Smooth muscle cell (in vitro differentiated cells): ENCODE results near the gene TCF3. TPM values are rescaled to one million over a fixed set of nuclear protein-coding genes. Genes with fewer than 3 reads are reported as not detected.

Experiments used
- DNase-seq: peaks from one replicate; lab custom pipeline; 2025; ENCODE audit not compliant: unreplicated experiment; lab: John Stamatoyannopoulos, UW
- H2AFZ ChIP-seq: fragments of 200-600 bp; sonication (generic); 2 replicates; pipeline ENCODE4 v1.6.0; 2016; ENCODE audit warnings: antibody characterized with exemption, low read depth, mild to moderate bottlenecking
- H3F3A ChIP-seq: fragments of 200-600 bp; sonication (generic); 2 replicates; pipeline ENCODE4 v1.6.0; 2017; ENCODE audit warnings: antibody characterized with exemption, low read depth
- H3K27ac ChIP-seq: fragments of 200-600 bp; sonication (generic); 2 replicates; pipeline ENCODE4 v1.5.1; 2016; ENCODE audit warnings: low read depth, mild to moderate bottlenecking
- H3K27me3 ChIP-seq: fragments of 200-600 bp; sonication (generic); 2 replicates; pipeline ENCODE4 v1.6.1; 2016; ENCODE audit warnings: low read depth, mild to moderate bottlenecking
- H3K36me3 ChIP-seq: fragments of 200-600 bp; sonication (generic); 2 replicates; pipeline ENCODE4 v1.5.1; 2016; ENCODE audit warnings: low read depth
- H3K4me1 ChIP-seq: fragments of 200-600 bp; sonication (generic); 2 replicates; pipeline ENCODE4 v1.5.1; 2016; ENCODE audit warnings: low read depth
- H3K4me2 ChIP-seq: fragments of 200-600 bp; sonication (generic); 2 replicates; pipeline ENCODE4 v1.6.0; 2016; ENCODE audit warnings: mild to moderate bottlenecking
- H3K4me3 ChIP-seq: fragments of 200-600 bp; sonication (generic); 2 replicates; pipeline ENCODE4 v1.5.1; 2016; ENCODE audit warnings: mild to moderate bottlenecking
- H3K79me2 ChIP-seq: fragments of 200-600 bp; sonication (generic); 2 replicates; pipeline ENCODE4 v1.6.0; 2016; ENCODE audit warnings: low read depth, mild to moderate bottlenecking
- H3K9ac ChIP-seq: fragments of 200-600 bp; sonication (generic); 2 replicates; pipeline ENCODE4 v1.6.0; 2016; ENCODE audit warnings: low read depth
- H3K9me3 ChIP-seq: fragments of 200-600 bp; sonication (generic); replicated peaks from 2 replicates; pipeline ENCODE4 v1.5.1; 2016; ENCODE audit warnings: low read depth
- H4K20me1 ChIP-seq: fragments of 200-600 bp; sonication (generic); 2 replicates; pipeline ENCODE4 v1.6.0; 2016; ENCODE audit warnings: low read depth
- WGBS: methylation state at CpG from one replicate; pipeline ENCODE4 v1.1.7; 2016; ENCODE audit warnings: low lambda C conversion rate; 5-methylcytosine and 5-hydroxymethylcytosine counted together
- polyA plus RNA-seq: library from polyadenylated mRNA; unstranded; fragments of >200 nt; fragmentation: Nextera tagmentation; extraction: Ambion mirVana; gene quantifications from 2 replicates; pipeline ENCODE4 v1.2.1, GENCODE V29; 2016
- total RNA-seq: library from RNA; depleted of rRNA; stranded (reverse); fragments of >200 nt; gene quantifications from 2 replicates; pipeline ENCODE4 v1.2.3, GENCODE V29; 2014
- TF ChIP-seq, protein P1 (sequence below): fragments of 200-600 bp; sonication (generic); IDR thresholded peaks from 2 replicates; pipeline ENCODE4 v1.5.1; 2017; ENCODE audit warnings: borderline replicate concordance, mild to moderate bottlenecking, antibody characterized with exemption; ENCODE audit not compliant: insufficient read depth, poor library complexity, severe bottlenecking

The TCF3 gene
- total and polyA plus RNA-seq, 2 experiments from 2014 or later = 89.0 to 150 TPM

GRCh38 chr19:1576242-1577089 is 75.9 kb downstream of the TCF3 start:
- DNase-seq = no peak
- 95% methylated on average over 29 of the region's 30 CpGs for WGBS
- H4K20me1 ChIP-seq = peaks cover 6% of the 10 kb centered on the region
- no peak overlapping the region for H3K27ac ChIP-seq
- no peaks in the 10 kb centered on the region for H3K9me3 ChIP-seq
- H3K36me3 ChIP-seq = peaks cover 3% of the 10 kb centered on the region
- no peaks in the 10 kb centered on the region for H3K27me3 ChIP-seq
- H3K9ac ChIP-seq = no peak overlapping the region
- no peaks in the 10 kb centered on the region for H3K4me1 ChIP-seq
- H3K4me2 ChIP-seq = no peak overlapping the region
- no peak overlapping the region for H2AFZ ChIP-seq
- no peaks in the 10 kb centered on the region for H3K79me2 ChIP-seq
- TF ChIP-seq, protein P1, sequence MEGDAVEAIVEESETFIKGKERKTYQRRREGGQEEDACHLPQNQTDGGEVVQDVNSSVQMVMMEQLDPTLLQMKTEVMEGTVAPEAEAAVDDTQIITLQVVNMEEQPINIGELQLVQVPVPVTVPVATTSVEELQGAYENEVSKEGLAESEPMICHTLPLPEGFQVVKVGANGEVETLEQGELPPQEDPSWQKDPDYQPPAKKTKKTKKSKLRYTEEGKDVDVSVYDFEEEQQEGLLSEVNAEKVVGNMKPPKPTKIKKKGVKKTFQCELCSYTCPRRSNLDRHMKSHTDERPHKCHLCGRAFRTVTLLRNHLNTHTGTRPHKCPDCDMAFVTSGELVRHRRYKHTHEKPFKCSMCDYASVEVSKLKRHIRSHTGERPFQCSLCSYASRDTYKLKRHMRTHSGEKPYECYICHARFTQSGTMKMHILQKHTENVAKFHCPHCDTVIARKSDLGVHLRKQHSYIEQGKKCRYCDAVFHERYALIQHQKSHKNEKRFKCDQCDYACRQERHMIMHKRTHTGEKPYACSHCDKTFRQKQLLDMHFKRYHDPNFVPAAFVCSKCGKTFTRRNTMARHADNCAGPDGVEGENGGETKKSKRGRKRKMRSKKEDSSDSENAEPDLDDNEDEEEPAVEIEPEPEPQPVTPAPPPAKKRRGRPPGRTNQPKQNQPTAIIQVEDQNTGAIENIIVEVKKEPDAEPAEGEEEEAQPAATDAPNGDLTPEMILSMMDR = no peak
- H3F3A ChIP-seq = no peaks in the 10 kb centered on the region
- no peak overlapping the region for H3K4me3 ChIP-seq

GRCh38 chr19:1575323-1576241 is 76.8 kb downstream of the TCF3 start:
- Histone ChIP-seq H3K27ac (no peak overlapping the region), H3K9ac (no peak overlapping the region), H2AFZ (no peak overlapping the region), H3K4me3 (no peak overlapping the region), H4K20me1 (peaks cover 6% of the 10 kb centered on the region), H3K79me2 (no peaks in the 10 kb centered on the region), H3K27me3 (no peaks in the 10 kb centered on the region), H3K4me1 (no peaks in the 10 kb centered on the region), H3K36me3 (peaks cover 3% of the 10 kb centered on the region), H3K9me3 (no peaks in the 10 kb centered on the region), H3F3A (no peaks in the 10 kb centered on the region), H3K4me2 (no peak overlapping the region)
- DNase-seq = no peak
- 96% methylated on average over 22 of the region's 22 CpGs for WGBS
- TF ChIP-seq, protein P1 = no peak

GRCh38 chr19:1574354-1575136 is 77.9 kb downstream of the TCF3 start:
- Histone ChIP-seq H3K36me3 (no peaks in the 10 kb centered on the region), H3F3A (no peaks in the 10 kb centered on the region), H2AFZ (no peak overlapping the region), H4K20me1 (peaks cover 6% of the 10 kb centered on the region), H3K4me3 (no peak overlapping the region), H3K27ac (no peak overlapping the region), H3K79me2 (no peaks in the 10 kb centered on the region), H3K9me3 (no peaks in the 10 kb centered on the region), H3K4me2 (no peak overlapping the region), H3K9ac (no peak overlapping the region), H3K27me3 (no peaks in the 10 kb centered on the region), H3K4me1 (no peaks in the 10 kb centered on the region)
- whole genome bisulfite sequencing = 96% methylated on average over 34 of the region's 34 CpGs
- no peak for DNase-seq
- TF ChIP-seq, protein P1 = no peak
